Stimulated activated CD4-positive, alpha-beta T cell treated with anti-CD3 and anti-CD28 coated beads, Interleukin-15, amount 100 ng/mL, for 24 hours (primary cell): ENCODE results near the gene RABIF.
"Not testable (repeated sequence)": the region's sequence is repeated elsewhere in the genome, so short reads cannot be mapped to it uniquely, and the experiment has no call there.

Experiments
- DNase-seq: peaks from one replicate; pipeline ENCODE4 v3.0.0-alpha.2; 2020

RABIF gene

GRCh38 chr1:202829223-202829622 lies 59.7 kb downstream of the RABIF start:
- DNase-seq: not testable (repeated sequence)
